ENCODE measurements around the gene GRHL1. TPM values are rescaled to one million over a fixed set of nuclear protein-coding genes. Genes with fewer than 3 reads are reported as not detected.

Gene GRHL1
- total RNA-seq, 1 donor: 1.3 TPM

GRCh38 chr2:9975328-9975727 lies 23.8 kb downstream of the GRHL1 start:
- H3K4me3 ChIP-seq (ENCODE audit: low read depth, low read length): no peak overlapping the region
- no peak for TF ChIP-seq CTCF (IDR thresholded peaks at IDR 0.05; ENCODE audit: insufficient read depth, low read length)
- DNase-seq (ENCODE audit: low read depth): peak; percentile 35

GRCh38 chr2:9975805-9976447 lies 24.4 kb downstream of the GRHL1 start:
- H3K4me3 ChIP-seq (ENCODE audit: low read depth, low read length): no peak overlapping the region
- no peak for TF ChIP-seq CTCF (IDR thresholded peaks at IDR 0.05; ENCODE audit: insufficient read depth, low read length)
- DNase-seq (ENCODE audit: low read depth): peak; percentile 98

GRCh38 chr2:9979977-9980376 lies 28.5 kb downstream of the GRHL1 start:
- H3K4me3 ChIP-seq (ENCODE audit: low read depth, low read length): no peak overlapping the region
- no peak for TF ChIP-seq CTCF (IDR thresholded peaks at IDR 0.05; ENCODE audit: insufficient read depth, low read length)
- DNase-seq (ENCODE audit: low read depth): no peak

- no peak overlapping the region for H3K4me3 ChIP-seq (ENCODE audit: low read depth, low read length)
- no peak for TF ChIP-seq CTCF (IDR thresholded peaks at IDR 0.05; ENCODE audit: insufficient read depth, low read length)
- no peak for DNase-seq (ENCODE audit: low read depth)
These were observed 29.0 kb downstream of the GRHL1 start for GRCh38 chr2:9980520-9980919.

- no peak for DNase-seq (ENCODE audit: low read depth)
- TF ChIP-seq CTCF (IDR thresholded peaks at IDR 0.05; ENCODE audit: insufficient read depth, low read length): no peak
- H3K4me3 ChIP-seq (ENCODE audit: low read depth, low read length): no peak overlapping the region
These were observed 30.2 kb downstream of the GRHL1 start for GRCh38 chr2:9981655-9982054.

GRCh38 chr2:9982248-9982647 lies 30.8 kb downstream of the GRHL1 start:
- peak; percentile 97 for DNase-seq (ENCODE audit: low read depth)
- no peak for TF ChIP-seq CTCF (IDR thresholded peaks at IDR 0.05; ENCODE audit: insufficient read depth, low read length)

GRCh38 chr2:9982891-9983290 lies 31.4 kb downstream of the GRHL1 start:
- H3K4me3 ChIP-seq (ENCODE audit: low read depth, low read length): no peak overlapping the region
- no peak for DNase-seq (ENCODE audit: low read depth)
- no peak for TF ChIP-seq CTCF (IDR thresholded peaks at IDR 0.05; ENCODE audit: insufficient read depth, low read length)

More at GRCh38 chr2:9982248-9982647, 30.8 kb downstream of the GRHL1 start:
- H3K4me3 ChIP-seq (ENCODE audit: low read depth, low read length): no peak overlapping the region

All from fibroblast of the aortic adventitia (primary cell).